GM12878 (cell line): Measurements from ENCODE around the gene ICA1L. TPM values are rescaled to one million over a fixed set of nuclear protein-coding genes. Genes with fewer than 3 reads are reported as not detected.

ENCODE experiments used
- BACH1 ChIP-seq: fragments of 450-650 bp; IDR thresholded peaks from 2 replicates; pipeline ENCODE4 v1.6.1; 2017; ENCODE audit warnings: mild to moderate bottlenecking, borderline replicate concordance
- EGR1 ChIP-seq, 2 experiments: IDR thresholded peaks; 1 replicate in 1 of 2; 2 replicates in 1 of 2; pipeline ENCODE4 v1.6.1; 2011 to 2012; ENCODE audit warnings: low read depth in 2 of 2, low read length in 2 of 2, borderline replicate concordance in 1 of 2, mild to moderate bottlenecking in 1 of 2, moderate library complexity in 1 of 2
- IRF5 ChIP-seq: fragments of 450-650 bp; IDR thresholded peaks from 2 replicates; pipeline ENCODE4 v1.6.1; 2017; ENCODE audit warnings: borderline replicate concordance
- JUNB ChIP-seq: IDR thresholded peaks from 2 replicates; pipeline ENCODE4 v1.6.1; 2016; ENCODE audit warnings: antibody characterized with exemption, mild to moderate bottlenecking
- MXI1 ChIP-seq: fragments of 150-350 bp; IDR thresholded peaks from 2 replicates; pipeline ENCODE4 v1.6.1; 2011; ENCODE audit warnings: low read depth, mild to moderate bottlenecking, inconsistent platforms, low read length, improper control_type of control experiment
- polyA plus RNA-seq, 11 experiments: library from polyadenylated mRNA; depleted of rRNA in 4 of 11; unstranded in 6 of 11; stranded (reverse) in 5 of 11; fragments of >200 nt; fragmentation: Nextera tagmentation in 4 of 11; fragmentation: Illumina TruSeq in 1 of 11; extraction: Ambion mirVana in 4 of 11; extraction: Trizol in 1 of 11; gene quantifications; 1 replicate in 1 of 11; 2 replicates in 10 of 11; pipeline versions ENCODE4 v1.2.1 to v1.2.3, GENCODE V29; 2011 to 2016; ENCODE audit warnings: inconsistent platforms in 2 of 11, missing spikeins in 2 of 11, low read depth in 1 of 11
- total RNA-seq, 4 experiments: library from RNA; depleted of rRNA in 3 of 4; stranded (reverse); fragments of >200 nt in 3 of 4; fragmentation: Illumina TruSeq in 1 of 4; extraction: Trizol in 1 of 4; gene quantifications; 2 replicates each; pipeline versions ENCODE4 v1.2.1 to v1.2.3, GENCODE V29; 2013 to 2021
- TF ChIP-seq, protein P1 (sequence below): IDR thresholded peaks from 2 replicates; pipeline ENCODE4 v1.6.1; 2012; ENCODE audit warnings: mild to moderate bottlenecking, low read depth, low read length

ICA1L gene
- total and polyA plus RNA-seq, 10 of the 15 experiments (the other 5 are each of a cell fraction or from before 2014, with no cell fraction given), result 0.85 to 7.4 (median 3.6) TPM

DNA sequence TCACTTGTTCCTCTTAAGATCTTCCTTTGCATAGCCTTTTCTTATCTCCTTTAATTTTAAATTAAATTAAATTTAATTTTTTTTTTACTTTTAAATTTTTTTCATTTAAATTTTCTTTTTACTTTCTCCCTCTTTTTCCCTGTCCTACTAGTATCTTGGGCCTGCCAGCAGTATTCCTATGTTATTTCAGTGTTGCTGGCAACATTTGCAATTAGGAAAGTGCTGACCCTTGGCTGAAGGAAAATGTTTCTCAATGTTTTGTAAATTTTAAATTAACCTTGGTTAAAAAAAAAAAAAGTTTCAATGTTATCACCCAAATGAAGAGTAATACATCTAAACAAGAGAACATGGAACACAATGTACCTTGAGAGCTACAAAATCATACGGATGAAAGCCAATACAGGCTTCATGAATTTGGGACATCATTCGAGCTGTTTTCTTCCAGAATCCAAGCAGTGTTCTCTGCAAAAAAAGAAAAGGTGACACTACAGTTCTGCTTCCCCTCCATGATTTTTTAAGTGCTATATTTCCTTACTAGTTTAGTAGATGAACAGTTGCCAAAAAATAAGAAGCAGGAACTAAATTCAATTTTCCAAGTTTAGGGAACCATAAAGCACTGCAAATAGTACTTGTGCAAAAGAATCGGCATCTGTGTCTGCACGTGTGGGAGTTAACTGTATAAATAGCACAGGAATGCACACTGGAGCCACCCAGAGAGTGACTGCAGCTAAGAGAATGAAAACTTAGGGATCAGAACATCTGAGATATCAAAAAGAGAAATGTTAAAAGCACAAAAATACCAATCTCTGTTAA, 55.8 kb downstream of the ICA1L start (continued):
- TF ChIP-seq, protein P1, sequence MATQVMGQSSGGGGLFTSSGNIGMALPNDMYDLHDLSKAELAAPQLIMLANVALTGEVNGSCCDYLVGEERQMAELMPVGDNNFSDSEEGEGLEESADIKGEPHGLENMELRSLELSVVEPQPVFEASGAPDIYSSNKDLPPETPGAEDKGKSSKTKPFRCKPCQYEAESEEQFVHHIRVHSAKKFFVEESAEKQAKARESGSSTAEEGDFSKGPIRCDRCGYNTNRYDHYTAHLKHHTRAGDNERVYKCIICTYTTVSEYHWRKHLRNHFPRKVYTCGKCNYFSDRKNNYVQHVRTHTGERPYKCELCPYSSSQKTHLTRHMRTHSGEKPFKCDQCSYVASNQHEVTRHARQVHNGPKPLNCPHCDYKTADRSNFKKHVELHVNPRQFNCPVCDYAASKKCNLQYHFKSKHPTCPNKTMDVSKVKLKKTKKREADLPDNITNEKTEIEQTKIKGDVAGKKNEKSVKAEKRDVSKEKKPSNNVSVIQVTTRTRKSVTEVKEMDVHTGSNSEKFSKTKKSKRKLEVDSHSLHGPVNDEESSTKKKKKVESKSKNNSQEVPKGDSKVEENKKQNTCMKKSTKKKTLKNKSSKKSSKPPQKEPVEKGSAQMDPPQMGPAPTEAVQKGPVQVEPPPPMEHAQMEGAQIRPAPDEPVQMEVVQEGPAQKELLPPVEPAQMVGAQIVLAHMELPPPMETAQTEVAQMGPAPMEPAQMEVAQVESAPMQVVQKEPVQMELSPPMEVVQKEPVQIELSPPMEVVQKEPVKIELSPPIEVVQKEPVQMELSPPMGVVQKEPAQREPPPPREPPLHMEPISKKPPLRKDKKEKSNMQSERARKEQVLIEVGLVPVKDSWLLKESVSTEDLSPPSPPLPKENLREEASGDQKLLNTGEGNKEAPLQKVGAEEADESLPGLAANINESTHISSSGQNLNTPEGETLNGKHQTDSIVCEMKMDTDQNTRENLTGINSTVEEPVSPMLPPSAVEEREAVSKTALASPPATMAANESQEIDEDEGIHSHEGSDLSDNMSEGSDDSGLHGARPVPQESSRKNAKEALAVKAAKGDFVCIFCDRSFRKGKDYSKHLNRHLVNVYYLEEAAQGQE, result no peak
- no peak for TF ChIP-seq MXI1
- no peak for TF ChIP-seq BACH1
- no peak for TF ChIP-seq EGR1 (IDR thresholded peaks at IDR 0.05; ENCODE audit: borderline replicate concordance in 1 of 2, low read depth in 2 of 2, low read length in 2 of 2)
- no peak for TF ChIP-seq JUNB
- TF ChIP-seq IRF5, result no peak
